Daoy (cell line): ENCODE results near the gene SPDYE16. TPM values are rescaled to one million over a fixed set of nuclear protein-coding genes. Genes with fewer than 3 reads are reported as not detected.
"Not testable (repeated sequence)": the region's sequence is repeated elsewhere in the genome, so short reads cannot be mapped to it uniquely, and the experiment has no call there.

Experiments
- DNase-seq: peaks from one replicate; pipeline ENCODE4 v3.0.0-alpha.2; 2015; ENCODE audit warnings: low read depth
- total RNA-seq: library from RNA; depleted of rRNA; stranded (reverse); fragments of >200 nt; shearing (Covaris generic); gene quantifications from 2 replicates; pipeline ENCODE4 v1.2.3, GENCODE V29; 2014

SPDYE16 gene
- total RNA-seq, 1 experiment from 2014 or later = under 0.01 TPM

- DNase-seq = no peak
Observed at GRCh38 chr7:76505168-76506080, 37.7 kb downstream of the SPDYE16 start.

GRCh38 chr7:76504351-76505167, 38.5 kb downstream of the SPDYE16 start:
- not testable (repeated sequence) for DNase-seq

- not testable (repeated sequence) for DNase-seq
Observed at GRCh38 chr7:76503244-76503643, 39.9 kb downstream of the SPDYE16 start.

- DNase-seq = not testable (repeated sequence)
Observed at GRCh38 chr7:76502836-76503235, 40.3 kb downstream of the SPDYE16 start.

- not testable (repeated sequence) for DNase-seq
Observed at GRCh38 chr7:76502224-76502623, 40.9 kb downstream of the SPDYE16 start.

GRCh38 chr7:76499924-76500241, 43.2 kb downstream of the SPDYE16 start:
- DNase-seq = not testable (repeated sequence)

- not testable (repeated sequence) for DNase-seq
Observed at GRCh38 chr7:76499201-76499923, 43.7 kb downstream of the SPDYE16 start.

GRCh38 chr7:76498583-76499200, 44.4 kb downstream of the SPDYE16 start:
- not testable (repeated sequence) for DNase-seq

GRCh38 chr7:76497918-76498582, 45.0 kb downstream of the SPDYE16 start:
- DNase-seq = not testable (repeated sequence)

GRCh38 chr7:76495717-76496116, 47.4 kb downstream of the SPDYE16 start:
- not testable (repeated sequence) for DNase-seq

- DNase-seq = not testable (repeated sequence)
Observed at GRCh38 chr7:76492139-76492538, 51.0 kb downstream of the SPDYE16 start.

GRCh38 chr7:76487969-76488368, 55.1 kb downstream of the SPDYE16 start:
- not testable (repeated sequence) for DNase-seq

- not testable (repeated sequence) for DNase-seq
Observed at GRCh38 chr7:76486618-76487017, 56.5 kb downstream of the SPDYE16 start.

GRCh38 chr7:76485822-76486610, 57.1 kb downstream of the SPDYE16 start:
- DNase-seq = not testable (repeated sequence)

GRCh38 chr7:76484456-76484855, 58.6 kb downstream of the SPDYE16 start:
- DNase-seq = not testable (repeated sequence)

- not testable (repeated sequence) for DNase-seq
Observed at GRCh38 chr7:76483081-76483480, 60.0 kb downstream of the SPDYE16 start.

- not testable (repeated sequence) for DNase-seq
Observed at GRCh38 chr7:76482660-76483059, 60.4 kb downstream of the SPDYE16 start.
